Fibroblast of lung (primary cell): ENCODE data around the gene MCTP1.
"Not testable (repeated sequence)": the region's sequence is repeated elsewhere in the genome, so short reads cannot be mapped to it uniquely, and the experiment has no call there.

Experiments
- CTCF ChIP-seq, 2 donors: IDR thresholded peaks in 1 of 2; conservative IDR thresholded peaks in 1 of 2; 1 replicate in 1 of 2; 2 replicates in 1 of 2; pipeline ENCODE4 v1.5.1; 2011 to 2012; ENCODE audit warnings: low read length in 2 of 2, control low read depth in 1 of 2, inconsistent platforms in 1 of 2, low read depth in 1 of 2, mild to moderate bottlenecking in 1 of 2
- EZH2 ChIP-seq: IDR thresholded peaks from 2 replicates; pipeline ENCODE4 v1.5.1; 2012; ENCODE audit warnings: low read length, control low read depth, mild to moderate bottlenecking; ENCODE audit errors: missing control alignments

- TF ChIP-seq CTCF (conservative IDR thresholded peaks at IDR 0.05 in 1 of 2, IDR thresholded peaks at IDR 0.05 in 1 of 2; ENCODE audit: low read depth in 1 of 2, low read length in 2 of 2); EZH2: not testable (repeated sequence)
Observed at GRCh38 chr5:94959279-94959678, 325.6 kb downstream of the MCTP1 start.
